CD4-positive, alpha-beta T cell treated with Interleukin-4 for 4 hours (primary cell): Measurements from ENCODE around the gene SLC44A3.
"Not testable (repeated sequence)": the region's sequence is repeated elsewhere in the genome, so short reads cannot be mapped to it uniquely, and the experiment has no call there.

Source experiments
- DNase-seq: peaks from one replicate; pipeline ENCODE4 v3.0.0-alpha.2; 2020

Gene SLC44A3

DNA sequence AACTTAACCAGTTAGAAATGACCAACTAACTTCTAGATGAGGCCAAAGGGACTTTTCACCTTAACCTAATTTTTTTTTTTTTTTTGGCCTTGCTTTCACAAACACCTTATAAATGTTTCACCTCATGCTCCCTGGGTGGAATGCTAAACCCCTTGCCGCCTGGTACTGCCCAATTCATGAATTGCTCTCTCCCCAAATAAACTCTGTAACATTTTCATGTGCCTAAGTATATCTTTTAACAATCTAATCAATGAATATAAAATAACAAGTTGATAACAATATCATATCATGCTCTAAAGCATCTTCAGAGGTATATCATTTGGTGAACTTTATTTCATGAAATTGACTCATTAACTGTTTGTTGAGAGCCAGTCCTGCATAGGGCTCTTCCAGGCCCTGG, 117.7 kb downstream of the SLC44A3 start:
- no peak for DNase-seq

DNA sequence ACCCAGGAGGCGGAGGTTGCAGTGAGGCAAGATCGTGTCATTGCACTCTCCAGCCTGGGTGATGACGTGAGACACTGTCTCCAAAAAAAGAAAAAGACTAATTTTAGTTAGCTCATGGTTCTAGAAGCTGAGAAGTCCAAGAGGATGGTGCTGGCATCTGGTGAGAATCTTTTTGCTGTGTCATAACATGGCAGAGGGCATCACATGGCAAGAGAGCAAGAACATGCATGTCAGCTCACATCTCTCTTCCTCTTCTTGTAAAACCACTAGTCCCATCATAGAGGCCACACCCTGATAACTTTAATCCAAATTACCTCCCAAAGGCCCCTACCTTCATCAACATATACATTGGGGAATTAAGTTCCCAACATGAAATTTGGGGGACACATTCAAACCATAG, 120.6 kb downstream of the SLC44A3 start:
- DNase-seq = no peak

DNA sequence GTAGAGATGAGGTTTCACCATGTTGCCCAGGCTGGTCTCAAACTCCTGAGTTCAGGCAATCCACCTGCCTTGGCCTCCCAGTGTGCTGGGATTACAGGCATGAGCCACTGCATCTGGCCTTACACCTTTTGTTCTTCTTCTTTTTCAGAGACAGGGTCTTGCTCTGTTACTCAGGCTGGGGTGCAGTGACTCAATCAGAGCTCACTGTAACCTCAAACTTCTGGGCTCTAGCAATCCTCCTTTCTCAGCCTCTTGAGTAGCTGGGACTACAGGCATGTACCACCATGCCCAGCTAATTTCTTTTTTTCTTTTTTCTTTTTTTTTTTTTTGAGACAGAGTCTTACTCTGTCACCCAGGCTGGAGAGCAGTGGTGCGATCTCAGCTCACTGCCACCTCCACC, 121.3 kb downstream of the SLC44A3 start:
- DNase-seq = not testable (repeated sequence)

DNA sequence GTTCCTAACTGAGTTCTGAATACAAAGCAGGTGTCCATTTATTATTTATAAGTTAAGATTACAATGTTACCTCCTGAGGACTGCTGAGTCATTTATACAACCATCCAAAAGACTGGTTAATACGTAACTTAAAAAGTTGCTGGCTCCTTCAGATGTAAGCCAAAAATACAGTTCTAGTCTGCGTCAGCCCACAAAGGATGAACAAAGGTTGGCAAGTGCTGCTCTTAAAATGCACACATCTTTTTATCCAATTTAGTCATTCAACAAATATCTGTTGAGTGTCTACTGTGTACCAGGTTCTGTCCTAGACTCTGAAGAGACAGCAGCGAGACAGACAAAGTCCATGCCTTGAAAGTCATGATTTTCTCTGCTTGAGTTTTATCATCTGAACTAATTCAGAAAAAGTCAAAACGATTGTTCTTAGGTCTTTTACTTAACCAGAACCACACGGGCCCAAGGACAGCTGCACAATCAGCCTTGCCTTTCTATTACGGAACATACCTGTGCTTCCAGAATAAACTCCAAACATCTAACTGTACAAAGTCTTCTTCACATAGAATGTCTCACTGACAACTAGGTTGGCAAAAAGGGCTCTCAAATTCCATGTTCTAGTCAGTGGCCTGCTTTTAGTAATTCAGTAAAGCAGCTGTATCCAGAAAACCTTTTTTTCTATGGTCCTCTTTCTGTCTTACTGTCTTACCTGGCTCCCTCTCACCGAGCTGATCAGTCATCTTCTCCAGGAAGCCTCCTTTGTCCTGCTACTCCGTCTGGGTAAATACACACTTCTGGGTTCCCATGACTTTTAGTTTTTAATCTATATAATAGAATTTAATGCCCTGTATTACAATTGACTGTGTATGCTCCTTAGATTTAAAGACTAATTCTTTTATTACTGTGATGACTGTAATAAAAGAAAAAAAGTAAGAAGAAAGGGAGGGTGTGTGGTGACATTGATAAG, 122.3 kb downstream of the SLC44A3 start:
- DNase-seq = no peak
